COLO829 (cell line): ENCODE measurements around the gene BDH2.

Experiments used
- DNase-seq: peaks from one replicate; pipeline ENCODE4 v3.0.0; 2012; ENCODE audit warnings: low spot score

BDH2 gene

DNA sequence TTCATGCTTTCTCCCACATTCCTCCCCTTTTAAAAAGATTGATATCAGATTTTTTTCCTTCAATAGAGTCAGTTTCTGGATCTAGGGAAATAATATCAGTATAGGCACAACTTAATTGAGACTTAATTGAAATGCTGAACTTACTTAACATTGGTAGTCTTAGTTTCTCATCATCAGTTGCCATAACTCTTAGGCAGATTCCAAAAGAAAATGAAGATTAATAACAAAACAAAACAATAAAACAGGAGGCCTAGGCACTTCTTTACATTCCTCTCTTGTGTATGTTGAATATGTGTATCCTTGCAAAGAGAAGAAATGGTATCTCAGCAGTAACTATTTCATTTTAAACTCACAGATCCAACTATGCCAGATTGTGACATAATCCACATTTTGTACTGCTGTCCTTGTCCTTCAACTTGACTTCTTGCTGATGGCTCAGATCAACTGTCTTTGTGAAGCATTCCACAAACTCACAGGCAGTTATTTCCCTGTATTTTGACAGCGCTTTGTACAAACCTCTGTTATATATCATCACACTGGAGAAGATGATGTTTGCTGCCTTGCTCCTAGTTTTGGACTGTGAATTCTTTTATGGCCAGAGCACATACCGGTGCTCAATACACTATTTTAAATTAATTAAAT is 14.0 kb downstream of the BDH2 start:
- no peak for DNase-seq

DNA sequence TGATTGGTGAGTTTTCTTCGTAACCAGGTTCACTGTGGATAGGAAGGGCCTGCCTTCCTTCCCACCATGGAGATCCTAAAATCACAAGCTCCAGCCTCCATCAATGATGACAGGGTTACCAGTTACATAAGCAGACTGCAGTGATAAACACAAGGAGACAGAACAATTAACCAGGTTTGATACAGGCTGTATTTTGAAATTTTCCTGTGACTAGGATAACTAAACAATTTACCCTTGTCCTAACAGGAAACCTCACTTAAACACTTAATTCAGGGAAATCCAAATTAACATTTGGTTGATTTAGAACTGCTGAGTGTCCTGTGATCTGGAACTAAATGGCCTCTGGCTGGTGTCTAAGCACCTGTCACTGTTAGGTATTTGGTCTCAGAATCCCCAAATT is 20.0 kb downstream of the BDH2 start:
- no peak for DNase-seq

DNA sequence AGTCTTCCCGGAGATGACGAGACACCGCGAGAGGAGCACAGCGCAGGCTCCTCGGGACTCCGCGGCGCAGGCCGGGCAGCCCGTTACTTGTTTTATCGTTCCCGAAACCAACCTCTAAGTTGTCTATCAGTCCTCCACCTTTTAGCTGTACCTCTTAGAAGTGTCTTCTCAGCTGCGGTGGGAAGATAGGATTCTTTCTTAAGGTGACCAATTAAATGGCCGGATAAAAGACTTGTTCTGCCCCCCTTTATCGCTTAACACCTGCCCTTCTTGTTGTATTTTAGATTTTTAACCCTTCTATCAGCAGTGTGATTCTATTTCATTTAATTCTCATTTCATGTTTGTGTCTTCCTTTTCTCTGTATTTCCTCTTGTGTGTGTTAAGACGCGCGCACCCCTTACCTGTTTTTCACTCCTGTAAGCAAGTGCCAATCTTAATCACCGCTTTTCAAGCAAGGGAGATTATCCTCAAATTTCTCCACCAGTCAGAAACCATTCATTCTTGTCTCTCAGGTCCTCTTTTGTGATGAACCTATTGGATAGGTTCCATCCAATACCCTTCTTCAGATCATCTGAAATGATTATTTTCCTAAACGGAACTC is 22.8 kb downstream of the BDH2 start, which contains the start of gene SLC9B2:
Gene SLC9B2, minus strand, starts transcription at position 15 of the 601 bp plus-strand sequence. CDS start 9,211 bp downstream, outside the sequence.
- no peak for DNase-seq

DNA sequence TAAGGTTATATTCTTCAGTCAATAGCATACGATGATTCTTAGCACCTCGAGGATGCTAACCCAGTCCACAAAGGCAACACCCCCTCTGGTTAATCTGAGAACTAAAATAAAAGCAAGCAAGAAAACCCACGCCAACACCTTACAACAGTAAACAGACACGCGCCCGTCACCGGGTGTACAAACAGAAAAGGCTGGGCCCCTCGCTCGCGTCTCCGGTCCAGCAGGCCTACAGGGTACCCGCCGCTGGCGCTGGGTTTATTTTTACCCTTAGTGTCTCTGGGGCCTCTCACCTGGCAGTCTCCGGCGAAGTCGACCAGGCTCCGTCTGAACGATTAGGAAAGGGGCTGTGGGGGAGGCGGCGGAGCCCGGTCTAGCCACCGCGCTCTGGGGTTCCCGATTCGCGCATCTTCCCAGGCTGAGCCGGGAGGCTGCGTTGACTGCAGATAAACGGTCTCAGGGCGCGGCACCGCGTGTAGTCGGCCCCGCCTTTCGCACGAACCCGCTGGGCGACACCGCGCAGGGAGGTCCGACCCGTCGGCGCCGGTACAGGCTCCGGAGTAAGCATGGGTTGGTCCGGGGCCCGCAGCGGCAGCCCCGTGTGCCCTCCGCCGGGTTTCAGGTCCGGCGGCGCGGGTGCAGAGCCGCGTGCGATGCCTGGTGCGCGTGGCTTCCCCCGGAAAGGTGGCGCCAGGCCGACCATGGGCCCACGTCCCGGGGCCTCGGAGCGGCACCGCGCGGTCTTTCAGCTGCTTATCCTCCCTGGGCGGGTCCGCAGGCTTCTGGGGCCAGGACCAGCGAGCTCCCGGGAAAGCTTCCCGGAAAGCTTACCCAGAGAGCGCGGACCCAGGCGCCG is 23.5 kb downstream of the BDH2 start:
- DNase-seq: no peak

DNA sequence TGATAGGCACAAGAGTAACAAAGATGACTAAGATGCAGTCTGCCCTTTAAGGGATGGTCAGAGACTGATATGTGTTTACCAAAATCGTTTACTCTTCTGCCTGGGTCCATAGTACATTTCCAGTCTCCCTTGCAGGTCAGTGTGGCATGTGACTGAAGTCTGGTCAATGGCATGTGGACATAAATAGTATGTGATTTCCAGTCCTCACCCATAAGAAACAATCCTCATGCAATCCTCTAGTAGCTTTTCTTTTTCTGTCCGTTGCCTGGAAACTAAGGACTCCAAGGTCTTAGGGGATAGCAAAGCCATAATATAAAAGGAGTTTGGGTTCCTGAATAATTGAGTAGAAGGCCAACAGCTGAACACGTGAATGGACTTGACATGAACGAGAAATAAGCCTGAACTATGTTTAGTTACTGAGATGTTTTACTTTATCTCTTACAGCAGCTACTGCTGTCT is 24.2 kb downstream of the BDH2 start:
- peak; percentile 3 for DNase-seq

- no peak for DNase-seq
Observed at GRCh38 chr4:103074744-103075434, 24.7 kb downstream of the BDH2 start.

GRCh38 chr4:103073792-103074438 is 25.7 kb downstream of the BDH2 start:
- DNase-seq: no peak

DNA sequence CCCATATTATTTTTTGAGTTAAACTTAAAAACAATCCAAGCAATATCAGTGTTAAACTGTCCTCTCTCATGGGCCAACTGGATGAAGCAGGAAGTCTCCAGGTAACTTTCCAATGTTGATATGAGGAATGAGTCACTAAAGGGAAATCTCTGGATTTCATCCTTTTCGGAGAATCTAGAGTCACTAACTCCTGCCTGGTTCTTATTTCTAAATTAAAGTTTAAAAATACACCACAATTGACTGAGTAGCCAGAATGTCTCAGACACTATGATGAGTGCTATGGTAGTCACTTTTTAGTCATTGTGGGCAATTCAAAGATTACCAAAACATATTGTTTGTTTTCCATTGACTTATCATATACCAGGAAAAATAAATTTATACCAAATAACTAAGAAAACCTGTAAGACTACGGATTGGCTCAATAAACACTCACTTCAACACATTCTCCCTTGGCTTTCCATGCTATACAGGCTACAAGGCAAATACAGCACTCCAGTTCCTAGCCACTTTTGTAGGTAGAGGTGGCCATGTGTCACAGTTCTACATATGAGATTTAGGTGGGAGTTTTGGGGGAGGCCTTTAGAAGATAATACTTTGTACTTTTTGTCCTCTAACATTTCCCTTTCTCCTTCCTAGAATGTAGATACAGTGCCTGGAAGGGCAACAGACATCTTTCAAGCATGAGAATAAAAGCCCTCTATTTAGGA is 31.6 kb downstream of the BDH2 start:
- no peak for DNase-seq

- DNase-seq: no peak
Observed at GRCh38 chr4:103060453-103061148, 39.0 kb downstream of the BDH2 start.

GRCh38 chr4:103054030-103054429 is 45.6 kb downstream of the BDH2 start:
- no peak for DNase-seq

GRCh38 chr4:103052779-103053178 is 46.9 kb downstream of the BDH2 start:
- DNase-seq: no peak

- DNase-seq: no peak
Observed at GRCh38 chr4:103052145-103052544, 47.5 kb downstream of the BDH2 start.

GRCh38 chr4:103050736-103051436 is 48.7 kb downstream of the BDH2 start:
- no peak for DNase-seq

DNA sequence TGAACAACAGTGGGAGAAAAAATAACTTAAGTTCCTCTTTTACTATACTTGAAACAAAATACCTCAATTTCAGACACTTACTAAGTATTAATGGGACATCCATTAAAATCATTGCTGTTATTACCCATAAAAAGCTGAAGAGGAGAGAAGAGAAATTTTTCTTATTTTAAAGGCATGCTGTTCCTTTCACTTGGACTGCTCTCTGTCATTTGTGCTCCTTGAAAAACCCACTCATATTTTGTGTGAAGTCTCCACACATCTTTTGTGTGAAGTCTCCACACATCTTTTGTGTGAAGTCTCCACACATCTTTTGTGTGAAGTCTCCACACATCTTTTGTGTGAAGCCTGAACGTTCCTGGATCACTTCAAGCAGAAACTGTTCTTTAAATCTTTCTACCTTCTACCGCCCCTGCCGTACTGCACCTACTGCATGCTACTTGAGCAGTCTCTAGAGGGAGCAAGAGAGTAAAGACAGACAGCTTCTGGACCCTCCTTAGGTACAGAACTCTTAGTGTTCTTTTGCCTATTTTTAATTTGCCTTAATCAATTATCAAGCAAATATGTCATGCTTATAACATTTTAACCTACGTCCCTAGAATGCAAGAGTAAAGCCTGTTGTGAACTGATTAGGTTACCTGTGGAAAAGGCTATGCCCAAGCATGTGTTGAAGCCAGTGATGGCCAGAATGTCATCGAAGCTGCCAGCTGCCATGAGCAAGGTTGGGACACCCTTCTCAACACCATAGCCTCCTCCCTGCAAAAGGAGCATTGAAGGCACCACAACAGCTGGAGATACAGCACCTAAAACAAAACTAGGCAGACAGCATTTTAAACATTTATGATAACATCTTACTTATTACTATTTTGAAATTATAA is 53.0 kb downstream of the BDH2 start:
- DNase-seq: peak; percentile 28

DNA sequence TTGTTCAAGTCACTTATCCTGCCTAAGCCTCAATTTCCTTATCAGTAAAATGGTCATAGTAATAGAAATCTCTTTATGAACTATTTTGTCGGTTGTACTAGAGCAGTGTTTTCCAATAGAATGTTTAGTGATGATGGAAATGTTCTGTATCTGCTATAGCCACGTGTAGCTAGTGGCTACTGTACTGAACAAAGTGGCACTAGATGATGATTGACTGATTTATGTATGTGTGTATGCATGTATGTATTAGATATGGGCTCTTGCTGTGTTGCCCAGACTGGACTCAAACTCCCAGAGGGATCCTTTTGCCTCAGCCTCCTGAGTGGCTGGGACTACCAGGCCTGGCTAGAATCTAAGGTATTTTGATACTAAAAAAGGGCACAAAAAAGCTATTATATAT is 55.5 kb downstream of the BDH2 start:
- no peak for DNase-seq

DNA sequence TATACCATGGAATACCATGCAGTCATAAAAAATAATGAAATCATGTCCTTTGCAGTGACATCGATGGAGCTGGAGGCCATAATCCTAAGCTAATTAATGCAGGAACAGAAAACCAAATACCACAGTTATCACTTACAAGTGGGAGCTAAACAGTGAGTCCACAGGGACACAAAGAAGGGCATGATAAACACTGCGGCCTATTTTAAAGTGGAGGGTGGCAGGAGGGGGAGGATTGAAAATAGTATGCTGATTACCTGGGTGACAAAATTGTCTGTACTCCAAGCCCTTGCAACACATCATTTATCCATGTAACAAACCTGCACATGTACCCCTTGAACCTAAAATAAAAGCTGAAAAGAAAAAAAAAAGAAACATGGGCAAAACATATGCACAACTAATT is 63.5 kb downstream of the BDH2 start:
- no peak for DNase-seq

DNA sequence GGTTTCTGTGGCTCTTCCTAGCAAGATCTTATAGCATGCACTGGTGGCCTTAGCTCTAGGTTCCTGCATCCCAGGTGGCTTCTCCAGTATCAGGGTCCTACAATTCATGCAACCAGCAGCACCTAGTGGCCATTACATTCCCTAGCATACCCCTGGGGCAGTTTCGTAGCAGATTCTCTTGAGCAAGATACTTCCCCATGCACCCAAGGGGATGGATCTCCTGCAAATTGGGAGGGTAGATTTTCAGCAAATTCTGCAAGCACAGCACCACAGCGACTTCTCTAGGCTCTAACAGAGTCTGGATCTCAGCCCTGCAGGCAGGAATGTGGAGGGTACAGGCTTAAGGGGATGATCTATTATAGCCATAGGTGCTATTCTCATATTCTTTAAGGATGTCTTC is 67.1 kb downstream of the BDH2 start:
- no peak for DNase-seq

- no peak for DNase-seq
Observed at GRCh38 chr4:103030791-103031190, 68.8 kb downstream of the BDH2 start.

DNA sequence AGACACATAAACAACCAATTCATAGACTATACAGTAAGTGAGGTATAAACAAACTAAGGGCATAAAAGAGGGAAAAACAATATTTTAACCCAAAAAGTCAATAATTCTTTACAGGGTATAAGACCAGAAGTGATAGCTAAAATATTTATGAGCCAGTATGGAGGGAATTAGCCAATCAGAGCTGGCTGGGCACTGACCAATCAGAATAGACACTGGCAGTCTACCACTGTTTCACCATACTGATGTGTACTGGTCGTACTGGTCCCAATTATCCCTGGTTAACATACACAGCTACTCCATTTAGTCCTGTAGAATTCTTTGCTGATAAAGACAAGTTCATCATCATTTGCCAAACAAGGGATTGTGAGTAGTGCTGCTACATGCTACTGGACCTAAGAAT is 70.3 kb downstream of the BDH2 start:
- no peak for DNase-seq
